Ovary (tissue), 9 donors: ENCODE data around the gene CCDC137. TPM values are rescaled to one million over a fixed set of nuclear protein-coding genes. Genes with fewer than 3 reads are reported as not detected.

Experiments
- DNase-seq, 5 donors: peaks; one replicate each; pipeline ENCODE4 v3.0.0-alpha.2; 2019 to 2020
- H3K27ac ChIP-seq, 2 donors: fragments of 200-600 bp; one replicate each; pipeline versions ENCODE4 v1.5.1 to v1.8.0; 2019 to 2022
- H3K27me3 ChIP-seq: fragments of 200-600 bp; one replicate; pipeline ENCODE4 v1.8.0; 2022
- H3K36me3 ChIP-seq: fragments of 200-600 bp; sonication (generic); one replicate; pipeline ENCODE4 v1.5.1; 2019
- H3K4me1 ChIP-seq: one replicate; pipeline ENCODE4 v1.8.1; 2013; ENCODE audit warnings: mild to moderate bottlenecking, moderate library complexity; ENCODE audit not compliant: insufficient read depth
- H3K4me3 ChIP-seq: fragments of 200-600 bp; sonication (generic); one replicate; pipeline ENCODE4 v1.5.1; 2017
- H3K9me3 ChIP-seq, 2 donors: fragments of 200-600 bp in 1 of 2; sonication (generic) in 1 of 2; one replicate each; pipeline versions ENCODE4 v1.5.1 to v1.8.1; 2013 to 2019; ENCODE audit warnings: mild to moderate bottlenecking in 1 of 2, moderate library complexity in 1 of 2
- CTCF ChIP-seq, 3 donors: fragments of 450-650 bp in 2 of 3; fragments of 200-600 bp in 1 of 3; IDR thresholded peaks; one replicate each; pipeline versions ENCODE4 v1.5.1 to v1.8.0; 2016 to 2022; ENCODE audit warnings: antibody characterized with exemption in 3 of 3, mild to moderate bottlenecking in 1 of 3
- EP300 ChIP-seq: sonication (generic); formaldehyde crosslinking; IDR thresholded peaks from one replicate; pipeline ENCODE4 v1.6.1; 2017; ENCODE audit warnings: antibody characterized with exemption
- POLR2A ChIP-seq: fragments of 450-650 bp; IDR thresholded peaks from one replicate; pipeline ENCODE4 v1.6.1; 2017; ENCODE audit warnings: antibody characterized with exemption, mild to moderate bottlenecking, moderate library complexity
- WGBS, 3 donors: extraction: QIAGEN DNeasy Blood & Tissue Kit in 1 of 3; methylation state at CpG; one replicate each; pipeline versions ENCODE4 v1.1.5 to v1.1.7; 2013 to 2017; 5-methylcytosine and 5-hydroxymethylcytosine counted together
- intact Hi-C, 4 donors: fragments of 100-400 bp; cut with DNase I; formaldehyde crosslinking; loops; one replicate each; pipeline versions ENCODE4 v1.11.0 to v1.15.1; 2022 to 2023
- polyA plus RNA-seq, 2 donors: library from polyadenylated mRNA; stranded (reverse); fragments of 200-250 nt in 1 of 2; fragments of 350-450 nt in 1 of 2; fragmentation: Illumina TruSeq in 1 of 2; extraction: RNeasy Lipid Tissue Mini Kit (QIAGEN cat#74804) in 1 of 2; gene quantifications; one replicate each; pipeline ENCODE4 v1.2.3, GENCODE V29; 2013 to 2014
- total RNA-seq, 7 donors: library from RNA; depleted of rRNA in 2 of 7; stranded (reverse); fragments of >200 nt in 2 of 7; fragmentation: NEBNext Ultra II Directional in 3 of 7; extraction: Animal tissue kit (Norgen Biotek cat#: 25700) in 3 of 7; gene quantifications; one replicate each; pipeline versions ENCODE4 v1.1.0 to v1.2.4, GENCODE V29; 2016 to 2023
- donor health status: DM: no; HTN: no; CAD: no; lungs with moderate emphysema.
- donor health status: DM: no; HTN: no; CAD: no.
- donor health status: Bipolar disorder and iron deficiency.
- donor health status: DM: yes; HTN: yes; CAD: no.
- donor health status: DM: no; HTN: no; CAD: no.
- donor health status: DM: yes; HTN: yes; CAD: no.

CCDC137 gene
- total and polyA plus RNA-seq, 9 donors = 5.1 to 17.8 (median 9.4) TPM

- intact Hi-C loops = no loop called here
- Histone ChIP-seq H3K27ac (no peak overlapping the region), H3K27me3 (no peaks in the 10 kb centered on the region), H3K4me1 (peaks cover 9% of the 10 kb centered on the region), H3K9me3 (no peaks in the 10 kb centered on the region), H3K36me3 (no peaks in the 10 kb centered on the region), H3K4me3 (no peak overlapping the region)
- no peak for DNase-seq
- TF ChIP-seq POLR2A (no peak), CTCF (IDR thresholded peaks at IDR 0.05) (no peak), EP300 (no peak)
- 39 to 44% (median 44%) methylated on average over 4 of the region's 4 CpGs for WGBS, 3 donors
Measured at GRCh38 chr17:81638683-81639082, 27.9 kb upstream of the CCDC137 start.

DNA sequence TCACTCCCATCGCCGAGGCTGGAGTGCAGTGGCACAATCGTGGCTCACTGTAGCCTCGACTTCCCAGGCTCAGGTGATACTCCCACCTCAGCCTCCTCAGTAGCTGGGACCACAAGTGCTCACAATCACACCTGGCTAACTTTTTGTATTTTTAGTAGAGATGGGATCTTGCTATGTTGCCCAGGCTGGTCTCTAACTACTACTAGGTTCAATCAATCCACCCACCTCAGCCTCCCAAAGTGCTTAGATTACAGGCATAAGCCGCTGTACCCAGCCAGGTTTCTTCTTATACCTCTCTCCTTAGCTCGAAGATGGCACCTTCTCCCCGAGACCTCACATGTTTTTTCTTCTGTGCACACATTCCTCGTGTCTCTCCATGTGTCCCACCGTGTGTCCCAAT is 26.5 kb upstream of the CCDC137 start:
- intact Hi-C loops = no loop called here
- TF ChIP-seq CTCF (IDR thresholded peaks at IDR 0.05) (no peak), POLR2A (no peak), EP300 (no peak)
- H3K9me3 ChIP-seq = no peaks in the 10 kb centered on the region
- 88 to 95% (median 91%) methylated on average over 9 of the region's 9 CpGs for WGBS, 3 donors
- H3K4me3 ChIP-seq = no peak overlapping the region
- no peaks in the 10 kb centered on the region for H3K36me3 ChIP-seq
- peaks cover 9% of the 10 kb centered on the region for H3K4me1 ChIP-seq
- DNase-seq = no peak
- no peak overlapping the region for H3K27ac ChIP-seq
- no peaks in the 10 kb centered on the region for H3K27me3 ChIP-seq

- H3K4me3 ChIP-seq = no peak overlapping the region
- 89 to 92% (median 90%) methylated on average over 15 to 17 of the region's 17 CpGs for WGBS, 3 donors
- H3K36me3 ChIP-seq = no peaks in the 10 kb centered on the region
- H3K27ac ChIP-seq = no peak overlapping the region
- TF ChIP-seq EP300 (no peak), CTCF (IDR thresholded peaks at IDR 0.05) (no peak), POLR2A (no peak)
- intact Hi-C loops = no loop called here
- no peaks in the 10 kb centered on the region for H3K27me3 ChIP-seq
- no peak for DNase-seq
- peaks cover 3% of the 10 kb centered on the region for H3K4me1 ChIP-seq
- no peaks in the 10 kb centered on the region for H3K9me3 ChIP-seq
Measured at GRCh38 chr17:81641825-81642489, 24.6 kb upstream of the CCDC137 start.

- Histone ChIP-seq H3K27ac (no peak overlapping the region), H3K4me1 (no peaks in the 10 kb centered on the region), H3K4me3 (no peak overlapping the region), H3K36me3 (no peaks in the 10 kb centered on the region), H3K27me3 (peaks cover 9% of the 10 kb centered on the region), H3K9me3 (peaks cover 0 to 10% of the 10 kb centered on the region in 2 donors)
- no peak for TF ChIP-seq EP300
- TF ChIP-seq POLR2A = no peak
- no peak for TF ChIP-seq CTCF (IDR thresholded peaks at IDR 0.05)
- WGBS, 3 donors = 44 to 76% (median 63%) methylated on average over 14 to 15 of the region's 15 CpGs
- no peak for DNase-seq
- intact Hi-C loops = no loop called here
Measured at GRCh38 chr17:81644496-81644895, 22.0 kb upstream of the CCDC137 start.
